ENCODE results near the gene RPL7L1. TPM values are rescaled to one million over a fixed set of nuclear protein-coding genes. Genes with fewer than 3 reads are reported as not detected.

Gene RPL7L1
- total RNA-seq, 1 donor: 128 TPM

- Histone ChIP-seq H3K27me3 (ENCODE audit: insufficient read depth, low read length) (no peaks in the 10 kb centered on the region), H3K79me2 (ENCODE audit: insufficient read depth, low read length) (no peaks in the 10 kb centered on the region), H3K36me3 (ENCODE audit: insufficient read depth, low read length) (no peaks in the 10 kb centered on the region), H3K4me2 (ENCODE audit: insufficient read depth, low read length) (no peak within 1 kb of the TSS), H3K9me3 (ENCODE audit: low read depth, low read length) (no peaks in the 10 kb centered on the region), H4K20me1 (ENCODE audit: insufficient read depth, low read length) (no peaks in the 10 kb centered on the region), H3K27ac (ENCODE audit: low read depth, low read length) (no peak within 1 kb of the TSS), H3K4me3 (ENCODE audit: insufficient read depth, low read length) (no peak within 1 kb of the TSS), H3K4me1 (ENCODE audit: insufficient read depth, low read length) (peaks cover 10% of the 10 kb centered on the region), H2AFZ (ENCODE audit: low read length) (no peak within 1 kb of the TSS)
- peak; percentile 72 for DNase-seq (ENCODE audit: insufficient read length, low spot score, missing footprints)
- TF ChIP-seq CTCF (IDR thresholded peaks at IDR 0.05; ENCODE audit: extremely low read depth, low read depth, low read length): no peak
These were observed 36.3 kb downstream of the RPL7L1 start, which contains the start of gene PTCRA for GRCh38 chr6:42915732-42916131. TSS of gene PTCRA (plus strand) at chr6:42916053. CDS start at chr6:42916070, 17 bp downstream.

GRCh38 chr6:42916288-42916687, 36.9 kb downstream of the RPL7L1 start:
- Histone ChIP-seq H3K79me2 (ENCODE audit: insufficient read depth, low read length) (no peaks in the 10 kb centered on the region), H3K9me3 (ENCODE audit: low read depth, low read length) (no peaks in the 10 kb centered on the region), H3K4me2 (ENCODE audit: insufficient read depth, low read length) (no peak overlapping the region), H3K4me3 (ENCODE audit: insufficient read depth, low read length) (no peak overlapping the region), H3K36me3 (ENCODE audit: insufficient read depth, low read length) (no peaks in the 10 kb centered on the region), H3K27ac (ENCODE audit: low read depth, low read length) (no peak overlapping the region), H3K27me3 (ENCODE audit: insufficient read depth, low read length) (no peaks in the 10 kb centered on the region), H3K4me1 (ENCODE audit: insufficient read depth, low read length) (peaks cover 7% of the 10 kb centered on the region), H4K20me1 (ENCODE audit: insufficient read depth, low read length) (no peaks in the 10 kb centered on the region), H2AFZ (ENCODE audit: low read length) (no peak overlapping the region)
- DNase-seq (ENCODE audit: insufficient read length, low spot score, missing footprints): peak; percentile 30
- TF ChIP-seq CTCF (IDR thresholded peaks at IDR 0.05; ENCODE audit: extremely low read depth, low read depth, low read length): no peak

- no peaks in the 10 kb centered on the region for H3K9me3 ChIP-seq (ENCODE audit: low read depth, low read length)
- no peak for DNase-seq (ENCODE audit: insufficient read length, low spot score, missing footprints)
- no peaks in the 10 kb centered on the region for H3K79me2 ChIP-seq (ENCODE audit: insufficient read depth, low read length)
- TF ChIP-seq CTCF (IDR thresholded peaks at IDR 0.05; ENCODE audit: extremely low read depth, low read depth, low read length): no peak
- H3K4me3 ChIP-seq (ENCODE audit: insufficient read depth, low read length): no peak overlapping the region
- H4K20me1 ChIP-seq (ENCODE audit: insufficient read depth, low read length): no peaks in the 10 kb centered on the region
- no peak overlapping the region for H3K4me2 ChIP-seq (ENCODE audit: insufficient read depth, low read length)
- no peak overlapping the region for H3K27ac ChIP-seq (ENCODE audit: low read depth, low read length)
- peaks cover 3% of the 10 kb centered on the region for H3K4me1 ChIP-seq (ENCODE audit: insufficient read depth, low read length)
- H2AFZ ChIP-seq (ENCODE audit: low read length): no peak overlapping the region
- no peaks in the 10 kb centered on the region for H3K27me3 ChIP-seq (ENCODE audit: insufficient read depth, low read length)
- H3K36me3 ChIP-seq (ENCODE audit: insufficient read depth, low read length): no peaks in the 10 kb centered on the region
These were observed 42.4 kb downstream of the RPL7L1 start for GRCh38 chr6:42921801-42922200.

GRCh38 chr6:42923666-42924065, 44.2 kb downstream of the RPL7L1 start:
- no peak for DNase-seq (ENCODE audit: insufficient read length, low spot score, missing footprints)
- Histone ChIP-seq H3K27me3 (ENCODE audit: insufficient read depth, low read length) (no peaks in the 10 kb centered on the region), H3K4me1 (ENCODE audit: insufficient read depth, low read length) (peaks cover 3% of the 10 kb centered on the region), H3K27ac (ENCODE audit: low read depth, low read length) (no peak overlapping the region), H3K79me2 (ENCODE audit: insufficient read depth, low read length) (no peaks in the 10 kb centered on the region), H2AFZ (ENCODE audit: low read length) (no peak overlapping the region), H3K4me2 (ENCODE audit: insufficient read depth, low read length) (no peak overlapping the region), H3K9me3 (ENCODE audit: low read depth, low read length) (no peaks in the 10 kb centered on the region), H3K36me3 (ENCODE audit: insufficient read depth, low read length) (no peaks in the 10 kb centered on the region), H3K4me3 (ENCODE audit: insufficient read depth, low read length) (no peak overlapping the region), H4K20me1 (ENCODE audit: insufficient read depth, low read length) (no peaks in the 10 kb centered on the region)
- TF ChIP-seq CTCF (IDR thresholded peaks at IDR 0.05; ENCODE audit: extremely low read depth, low read depth, low read length): no peak

Measured in osteoblast (primary cell).